ENCODE data around the gene CALY. TPM values are rescaled to one million over a fixed set of nuclear protein-coding genes. Genes with fewer than 3 reads are reported as not detected.
"Not testable (repeated sequence)": the region's sequence is repeated elsewhere in the genome, so short reads cannot be mapped to it uniquely, and the experiment has no call there.

CALY gene
- total RNA-seq, 2 donors from 2014 or later = 0.75 to 1.3 TPM

GRCh38 chr10:133368153-133368552 is 31.5 kb upstream of the CALY start:
- no peak overlapping the region for H3K27ac Mint-ChIP-seq

GRCh38 chr10:133367461-133367860 is 30.8 kb upstream of the CALY start:
- H3K27me3 Mint-ChIP-seq (ENCODE audit: insufficient read depth); H3K4me1 Mint-ChIP-seq; H3K4me3 Mint-ChIP-seq; H3K27ac ChIP-seq (ENCODE audit: low read depth, low read length); H3K4me1 ChIP-seq (ENCODE audit: control insufficient read depth, insufficient read depth, low read length); H3K27ac Mint-ChIP-seq; H3K9me3 Mint-ChIP-seq; H3K27me3 ChIP-seq (ENCODE audit: control insufficient read depth, insufficient read depth, low read length, poor library complexity, severe bottlenecking); H3K4me3 ChIP-seq (ENCODE audit: low read length); DNase-seq; H3K9ac ChIP-seq (ENCODE audit: extremely low read depth, low read length, poor library complexity, severe bottlenecking); H3K9me3 ChIP-seq (ENCODE audit: control insufficient read depth, low read length): not testable (repeated sequence)
- H3K36me3 Mint-ChIP-seq (ENCODE audit: low read depth) = peaks cover 64% of the 10 kb centered on the region
- 100% methylated on average over 1 of the region's 7 CpGs; no CpG with 5 or more reads in 1 of the 2 experiments for WGBS, 2 experiments (ENCODE audit: insufficient coverage in 1 of 2, insufficient read length in 1 of 2)
- peaks cover 65% of the 10 kb centered on the region for H3K36me3 ChIP-seq (ENCODE audit: control insufficient read depth, insufficient read depth, low read length)

More at GRCh38 chr10:133368153-133368552, 31.5 kb upstream of the CALY start:
- H3K36me3 Mint-ChIP-seq (ENCODE audit: low read depth) = peaks cover 58% of the 10 kb centered on the region
- Histone ChIP-seq H3K27me3 (ENCODE audit: control insufficient read depth, insufficient read depth, low read length, poor library complexity, severe bottlenecking) (no peaks in the 10 kb centered on the region), H3K27ac (ENCODE audit: low read depth, low read length) (no peak overlapping the region), H3K9me3 (ENCODE audit: control insufficient read depth, low read length) (no peaks in the 10 kb centered on the region), H3K4me3 (ENCODE audit: low read length) (no peak overlapping the region), H3K9ac (ENCODE audit: extremely low read depth, low read length, poor library complexity, severe bottlenecking) (no peak overlapping the region), H3K36me3 (ENCODE audit: control insufficient read depth, insufficient read depth, low read length) (peaks cover 58% of the 10 kb centered on the region), H3K4me1 (ENCODE audit: control insufficient read depth, insufficient read depth, low read length) (no peaks in the 10 kb centered on the region)
- DNase-seq = no peak
- H3K27me3 Mint-ChIP-seq (ENCODE audit: insufficient read depth) = no peaks in the 10 kb centered on the region
- H3K9me3 Mint-ChIP-seq = no peaks in the 10 kb centered on the region
- H3K4me1 Mint-ChIP-seq = no peaks in the 10 kb centered on the region
- 98 to 100% methylated on average over 5 to 7 of the region's 7 CpGs for WGBS, 2 experiments (ENCODE audit: insufficient coverage in 1 of 2, insufficient read length in 1 of 2)
- TF ChIP-seq CTCF (conservative IDR thresholded peaks at IDR 0.05) = no peak
- H3K4me3 Mint-ChIP-seq = no peak overlapping the region

GRCh38 chr10:133366751-133367150 is 30.1 kb upstream of the CALY start:
- Histone ChIP-seq H3K9ac (ENCODE audit: extremely low read depth, low read length, poor library complexity, severe bottlenecking) (no peak overlapping the region), H3K9me3 (ENCODE audit: control insufficient read depth, low read length) (no peaks in the 10 kb centered on the region), H3K27me3 (ENCODE audit: control insufficient read depth, insufficient read depth, low read length, poor library complexity, severe bottlenecking) (no peaks in the 10 kb centered on the region), H3K4me1 (ENCODE audit: control insufficient read depth, insufficient read depth, low read length) (no peaks in the 10 kb centered on the region), H3K27ac (ENCODE audit: low read depth, low read length) (no peak overlapping the region), H3K4me3 (ENCODE audit: low read length) (no peak overlapping the region), H3K36me3 (ENCODE audit: control insufficient read depth, insufficient read depth, low read length) (peaks cover 72% of the 10 kb centered on the region)
- Mint-ChIP-seq H3K27me3 (ENCODE audit: insufficient read depth) (no peaks in the 10 kb centered on the region), H3K4me1 (no peaks in the 10 kb centered on the region), H3K9me3 (no peaks in the 10 kb centered on the region), H3K27ac (no peak overlapping the region), H3K4me3 (no peak overlapping the region), H3K36me3 (ENCODE audit: low read depth) (peaks cover 72% of the 10 kb centered on the region)
- no peak for TF ChIP-seq CTCF (conservative IDR thresholded peaks at IDR 0.05)
- 95 to 97% methylated on average over 9 to 13 of the region's 13 CpGs for WGBS, 2 experiments (ENCODE audit: insufficient coverage in 1 of 2, insufficient read length in 1 of 2)
- no peak for DNase-seq

GRCh38 chr10:133366130-133366478 is 29.4 kb upstream of the CALY start:
- Mint-ChIP-seq H3K9me3 (no peaks in the 10 kb centered on the region), H3K36me3 (ENCODE audit: low read depth) (peaks cover 73% of the 10 kb centered on the region), H3K27me3 (ENCODE audit: insufficient read depth) (no peaks in the 10 kb centered on the region), H3K27ac (no peak overlapping the region), H3K4me3 (no peak overlapping the region), H3K4me1 (no peaks in the 10 kb centered on the region)
- Histone ChIP-seq H3K4me1 (ENCODE audit: control insufficient read depth, insufficient read depth, low read length) (no peaks in the 10 kb centered on the region), H3K27me3 (ENCODE audit: control insufficient read depth, insufficient read depth, low read length, poor library complexity, severe bottlenecking) (no peaks in the 10 kb centered on the region), H3K4me3 (ENCODE audit: low read length) (no peak overlapping the region), H3K9ac (ENCODE audit: extremely low read depth, low read length, poor library complexity, severe bottlenecking) (no peak overlapping the region), H3K36me3 (ENCODE audit: control insufficient read depth, insufficient read depth, low read length) (peaks cover 72% of the 10 kb centered on the region), H3K27ac (ENCODE audit: low read depth, low read length) (no peak overlapping the region), H3K9me3 (ENCODE audit: control insufficient read depth, low read length) (no peaks in the 10 kb centered on the region)
- no peak for DNase-seq
- 84 to 87% methylated on average over 13 to 17 of the region's 17 CpGs for WGBS, 2 experiments (ENCODE audit: insufficient coverage in 1 of 2, insufficient read length in 1 of 2)
- TF ChIP-seq CTCF (conservative IDR thresholded peaks at IDR 0.05) = no peak

Measured in endodermal cell (in vitro differentiated cells).